GM19328 (cell line): ENCODE data around the gene CPNE4.

Experiments used
- ATAC-seq: cut with Tn5 transposase; IDR thresholded peaks from one replicate; pipeline ENCODE4 v1.9.1; 2021; ENCODE audit warnings: mild to moderate bottlenecking, moderate library complexity; ENCODE audit not compliant: unreplicated experiment

CPNE4 gene

GRCh38 chr3:131747466-131747865, 287.3 kb downstream of the CPNE4 start:
- no peak for ATAC-seq

- no peak for ATAC-seq
Measured at GRCh38 chr3:131744765-131745164, 290.0 kb downstream of the CPNE4 start.

- ATAC-seq: no peak
Measured at GRCh38 chr3:131743126-131743525, 291.7 kb downstream of the CPNE4 start.

- no peak for ATAC-seq
Measured at GRCh38 chr3:131739211-131739610, 295.6 kb downstream of the CPNE4 start.

GRCh38 chr3:131738095-131738494, 296.7 kb downstream of the CPNE4 start:
- no peak for ATAC-seq

- ATAC-seq: no peak
Measured at GRCh38 chr3:131735544-131735943, 299.3 kb downstream of the CPNE4 start.

- ATAC-seq: no peak
Measured at GRCh38 chr3:131735116-131735515, 299.7 kb downstream of the CPNE4 start.

GRCh38 chr3:131733086-131733841, 301.6 kb downstream of the CPNE4 start:
- ATAC-seq: no peak

GRCh38 chr3:131731709-131732108, 303.1 kb downstream of the CPNE4 start:
- ATAC-seq: no peak

- ATAC-seq: no peak
Measured at GRCh38 chr3:131730581-131730980, 304.2 kb downstream of the CPNE4 start.

- no peak for ATAC-seq
Measured at GRCh38 chr3:131729643-131730017, 305.2 kb downstream of the CPNE4 start.

GRCh38 chr3:131728898-131729642, 305.7 kb downstream of the CPNE4 start:
- ATAC-seq: no peak

- no peak for ATAC-seq
Measured at GRCh38 chr3:131725414-131725813, 309.4 kb downstream of the CPNE4 start.

GRCh38 chr3:131723343-131723742, 311.5 kb downstream of the CPNE4 start:
- no peak for ATAC-seq

GRCh38 chr3:131717493-131717892, 317.3 kb downstream of the CPNE4 start:
- no peak for ATAC-seq

- no peak for ATAC-seq
Measured at GRCh38 chr3:131716943-131717342, 317.9 kb downstream of the CPNE4 start.

- no peak for ATAC-seq
Measured at GRCh38 chr3:131716007-131716406, 318.8 kb downstream of the CPNE4 start.

- peak; percentile 75 for ATAC-seq
Measured at GRCh38 chr3:131714585-131715220, 320.1 kb downstream of the CPNE4 start.

GRCh38 chr3:131713416-131714123, 321.2 kb downstream of the CPNE4 start:
- ATAC-seq: no peak

GRCh38 chr3:131712662-131713061, 322.2 kb downstream of the CPNE4 start:
- no peak for ATAC-seq

- ATAC-seq: no peak
Measured at GRCh38 chr3:131711114-131711768, 323.6 kb downstream of the CPNE4 start.
